PC-9 (cell line): ENCODE data around the gene CXCL8. TPM values are rescaled to one million over a fixed set of nuclear protein-coding genes. Genes with fewer than 3 reads are reported as not detected.
A peak's percentile ranks its signal among the peaks of the same experiment; 100 is the strongest.

Experiments used
- BruUV-seq: library from RNA; stranded (reverse); fragments of 400-500 nt; replicated peaks from 2 replicates; lab custom pipeline; 2021; lab: Mats Ljungman, UMichigan
- CTCF ChIA-PET: fragments of 300-600 bp; sonication (Branson Sonifier 250); formaldehyde crosslinking; loops from one replicate; lab custom pipeline; 2022; ENCODE audit warnings: antibody characterized with exemption; lab: Charles Lee
- POLR2A ChIA-PET: fragments of 300-600 bp; sonication (Branson Sonifier 250); formaldehyde crosslinking; loops from one replicate; lab custom pipeline; 2022; ENCODE audit warnings: antibody characterized with exemption; ENCODE audit not compliant: unreplicated experiment; lab: Charles Lee
- DNase-seq, 2 experiments: peaks; one replicate each; pipeline versions ENCODE4 v3.0.0 to v3.0.0-alpha.2; 2015 to 2022; ENCODE audit warnings: mixed read lengths in 1 of 2
- H2AFZ ChIP-seq: fragments of 200-600 bp; sonication (generic); 2 replicates; pipeline ENCODE4 v1.8.1; 2017; ENCODE audit warnings: antibody characterized with exemption
- H3F3A ChIP-seq: fragments of 200-600 bp; sonication (generic); 2 replicates; pipeline ENCODE4 v1.8.1; 2017; ENCODE audit warnings: antibody characterized with exemption, mild to moderate bottlenecking, low read depth; ENCODE audit not compliant: insufficient read depth
- H3K27ac ChIP-seq: fragments of 200-600 bp; sonication (generic); 2 replicates; pipeline ENCODE4 v1.6.1; 2016; ENCODE audit warnings: mixed run types
- H3K27me3 ChIP-seq: fragments of 200-600 bp; sonication (generic); 2 replicates; pipeline ENCODE4 v1.6.1; 2016; ENCODE audit warnings: low read depth, mixed run types; ENCODE audit not compliant: insufficient read depth
- H3K36me3 ChIP-seq: fragments of 200-600 bp; sonication (generic); 2 replicates; pipeline ENCODE4 v1.6.1; 2016; ENCODE audit warnings: low read depth, mixed run types
- H3K4me1 ChIP-seq: fragments of 200-600 bp; sonication (generic); replicated peaks from 2 replicates; pipeline ENCODE4 v1.6.1; 2016; ENCODE audit warnings: mixed run types; ENCODE audit not compliant: insufficient read depth
- H3K4me2 ChIP-seq: fragments of 200-600 bp; sonication (generic); 2 replicates; pipeline ENCODE4 v1.6.1; 2017; ENCODE audit warnings: mixed run types
- H3K4me3 ChIP-seq: fragments of 200-600 bp; sonication (generic); 2 replicates; pipeline ENCODE4 v1.6.1; 2016; ENCODE audit warnings: mixed run types
- H3K79me2 ChIP-seq: fragments of 200-600 bp; sonication (generic); 2 replicates; pipeline ENCODE4 v1.6.1; 2017; ENCODE audit warnings: low read depth, mixed run types
- H3K9me2 ChIP-seq: fragments of 200-600 bp; sonication (generic); 2 replicates; pipeline ENCODE4 v1.8.1; 2017; ENCODE audit warnings: mild to moderate bottlenecking; ENCODE audit not compliant: insufficient read depth
- H3K9me3 ChIP-seq: fragments of 200-600 bp; sonication (generic); 2 replicates; pipeline ENCODE4 v1.8.1; 2016; ENCODE audit warnings: low read depth; ENCODE audit not compliant: insufficient read depth
- H4K20me1 ChIP-seq: fragments of 200-600 bp; sonication (generic); 2 replicates; pipeline ENCODE4 v1.8.1; 2017; ENCODE audit not compliant: insufficient read depth
- CTCF ChIP-seq: fragments of 200-600 bp; sonication (generic); conservative IDR thresholded peaks from 2 replicates; pipeline ENCODE4 v1.6.1; 2017; ENCODE audit warnings: mixed run types, antibody characterized with exemption, mild to moderate bottlenecking, moderate library complexity
- EZH2 ChIP-seq: fragments of 200-600 bp; sonication (generic); IDR thresholded peaks from 2 replicates; pipeline ENCODE4 v1.8.0; 2017; ENCODE audit warnings: antibody characterized with exemption, low read depth
- intact Hi-C: fragments of 100-400 bp; cut with micrococcal nuclease; formaldehyde crosslinking; loops from one replicate; pipeline ENCODE4 v1.10.0; 2022; ENCODE audit not compliant: unreplicated experiment
- total RNA-seq: library from RNA; stranded (reverse); gene quantifications from 2 replicates; pipeline ENCODE4 v1.2.3, GENCODE V29; 2021

CXCL8 gene
- total RNA-seq, 1 experiment from 2014 or later, result 0.35 TPM

- intact Hi-C loops, result no loop called here
- Histone ChIP-seq H3F3A (peaks cover 6% of the 10 kb centered on the region; the same call in 1 of the 2 replicates), H3K4me3 (no peak overlapping the region), H3K9me2 (no peaks in the 10 kb centered on the region), H3K79me2 (no peaks in the 10 kb centered on the region), H3K36me3 (no peaks in the 10 kb centered on the region), H4K20me1 (no peaks in the 10 kb centered on the region), H3K27me3 (no peaks in the 10 kb centered on the region), H3K27ac (no peak overlapping the region), H3K4me2 (no peak overlapping the region), H2AFZ (no peak overlapping the region), H3K4me1 (peaks cover 6% of the 10 kb centered on the region; the same call in 1 of the 2 replicates), H3K9me3 (no peaks in the 10 kb centered on the region; the same call in 1 of the 2 replicates)
- no TSS peak for BruUV-seq
- ChIA-PET POLR2A (no interaction called here), CTCF (no interaction called here)
- peak in 1 of 2 experiments; percentile 35 for DNase-seq
- no peak for TF ChIP-seq EZH2
- no peak for TF ChIP-seq CTCF
Measured at GRCh38 chr4:73713650-73714049, 26.7 kb upstream of the CXCL8 start.

- CTCF ChIA-PET, result no interaction called here
- Histone ChIP-seq H3K27ac (no peak overlapping the region), H3K9me3 (no peaks in the 10 kb centered on the region; the same call in 1 of the 2 replicates), H3F3A (peaks cover 6% of the 10 kb centered on the region; the same call in 1 of the 2 replicates), H3K27me3 (no peaks in the 10 kb centered on the region), H3K4me2 (no peak overlapping the region), H3K4me1 (no peaks in the 10 kb centered on the region; the same call in 1 of the 2 replicates), H3K9me2 (no peaks in the 10 kb centered on the region), H4K20me1 (no peaks in the 10 kb centered on the region), H3K36me3 (no peaks in the 10 kb centered on the region), H2AFZ (no peak overlapping the region), H3K79me2 (no peaks in the 10 kb centered on the region), H3K4me3 (no peak overlapping the region)
- DNase-seq, result no peak
- POLR2A ChIA-PET, result no interaction called here
- TF ChIP-seq CTCF (no peak), EZH2 (no peak)
- no TSS peak for BruUV-seq
- intact Hi-C loops, result no loop called here
Measured at GRCh38 chr4:73714647-73715046, 25.7 kb upstream of the CXCL8 start.

GRCh38 chr4:73715659-73716058 is 24.7 kb upstream of the CXCL8 start:
- no peaks in the 10 kb centered on the region for H4K20me1 ChIP-seq
- peaks cover 6% of the 10 kb centered on the region; the same call in 1 of the 2 replicates for H3F3A ChIP-seq
- no peak overlapping the region for H3K4me2 ChIP-seq
- no peaks in the 10 kb centered on the region for H3K79me2 ChIP-seq
- POLR2A ChIA-PET, result no interaction called here
- H3K36me3 ChIP-seq, result no peaks in the 10 kb centered on the region
- H3K9me2 ChIP-seq, result no peaks in the 10 kb centered on the region
- H2AFZ ChIP-seq, result no peak overlapping the region
- H3K4me1 ChIP-seq, result no peaks in the 10 kb centered on the region; the same call in 1 of the 2 replicates
- BruUV-seq, result no TSS peak
- DNase-seq, result no peak
- CTCF ChIA-PET, result interaction anchor here (0.6 kb wide), 1 partner anchor 14 kb away, joined by 5 read pairs; no protein-coding TSS in a partner anchor
- no peak overlapping the region for H3K4me3 ChIP-seq
- intact Hi-C loops, result no loop called here
- H3K27me3 ChIP-seq, result no peaks in the 10 kb centered on the region
- no peaks in the 10 kb centered on the region for H3K9me3 ChIP-seq
- H3K27ac ChIP-seq, result no peak overlapping the region
- TF ChIP-seq CTCF (no peak), EZH2 (no peak)
